DLD1 (cell line): ENCODE data around the gene RAB3D.
"Not testable (repeated sequence)": the region's sequence is repeated elsewhere in the genome, so short reads cannot be mapped to it uniquely, and the experiment has no call there.

Source experiments
- in situ Hi-C: cut with HindIII; loops from 2 replicates; pipeline ENCODE4 v1.10.0; 2017; ENCODE audit warnings: low sequenced_read_pairs

RAB3D gene, protein sequence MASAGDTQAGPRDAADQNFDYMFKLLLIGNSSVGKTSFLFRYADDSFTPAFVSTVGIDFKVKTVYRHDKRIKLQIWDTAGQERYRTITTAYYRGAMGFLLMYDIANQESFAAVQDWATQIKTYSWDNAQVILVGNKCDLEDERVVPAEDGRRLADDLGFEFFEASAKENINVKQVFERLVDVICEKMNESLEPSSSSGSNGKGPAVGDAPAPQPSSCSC

DNA sequence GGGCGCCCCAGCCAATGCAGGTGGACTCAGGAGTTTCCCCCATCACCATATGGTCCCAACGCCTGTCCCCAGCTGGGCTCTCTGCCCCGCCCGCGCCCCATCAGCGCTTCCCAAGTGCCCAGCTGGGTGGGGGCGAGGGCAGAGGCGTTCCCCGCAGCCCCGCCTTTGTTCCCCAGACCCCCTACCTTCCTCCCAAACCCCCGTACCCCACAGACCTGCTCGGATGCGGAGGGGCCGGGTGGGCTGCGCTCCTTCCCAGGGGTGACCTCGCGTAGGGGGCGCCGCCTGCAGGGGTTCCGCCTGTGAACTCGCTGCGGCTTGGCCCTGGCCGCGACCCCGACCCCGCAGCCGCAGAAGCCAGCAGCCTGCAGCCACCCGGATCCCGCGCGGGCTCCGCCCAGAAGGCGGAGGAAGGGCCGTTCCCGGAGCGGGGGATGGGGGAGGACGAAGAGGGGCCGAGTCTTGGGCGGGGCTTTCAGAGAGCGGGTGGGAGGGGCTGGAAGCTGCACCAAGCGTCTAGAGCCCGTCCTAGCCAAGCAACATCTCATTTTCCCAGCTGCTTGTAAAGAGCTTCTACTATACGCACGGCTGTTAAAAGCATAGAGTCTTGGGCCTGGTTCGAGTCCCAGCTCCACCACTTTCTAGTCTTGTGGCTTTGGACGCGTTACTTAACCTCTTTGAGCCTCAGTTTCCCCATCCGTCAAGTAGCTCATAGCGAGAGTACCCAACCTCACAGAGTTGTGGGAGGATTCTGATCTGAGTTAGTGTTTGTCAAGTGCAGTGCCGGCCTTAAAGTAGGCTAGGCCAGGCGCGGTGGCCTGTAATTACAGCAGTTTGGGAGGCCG is at the start of gene RAB3D:
RAB3D (minus strand) TSS at position 404 of the 845 bp plus-strand sequence. CDS start 2,258 bp downstream, outside the sequence.
- in situ Hi-C loops = no loop called here

DNA sequence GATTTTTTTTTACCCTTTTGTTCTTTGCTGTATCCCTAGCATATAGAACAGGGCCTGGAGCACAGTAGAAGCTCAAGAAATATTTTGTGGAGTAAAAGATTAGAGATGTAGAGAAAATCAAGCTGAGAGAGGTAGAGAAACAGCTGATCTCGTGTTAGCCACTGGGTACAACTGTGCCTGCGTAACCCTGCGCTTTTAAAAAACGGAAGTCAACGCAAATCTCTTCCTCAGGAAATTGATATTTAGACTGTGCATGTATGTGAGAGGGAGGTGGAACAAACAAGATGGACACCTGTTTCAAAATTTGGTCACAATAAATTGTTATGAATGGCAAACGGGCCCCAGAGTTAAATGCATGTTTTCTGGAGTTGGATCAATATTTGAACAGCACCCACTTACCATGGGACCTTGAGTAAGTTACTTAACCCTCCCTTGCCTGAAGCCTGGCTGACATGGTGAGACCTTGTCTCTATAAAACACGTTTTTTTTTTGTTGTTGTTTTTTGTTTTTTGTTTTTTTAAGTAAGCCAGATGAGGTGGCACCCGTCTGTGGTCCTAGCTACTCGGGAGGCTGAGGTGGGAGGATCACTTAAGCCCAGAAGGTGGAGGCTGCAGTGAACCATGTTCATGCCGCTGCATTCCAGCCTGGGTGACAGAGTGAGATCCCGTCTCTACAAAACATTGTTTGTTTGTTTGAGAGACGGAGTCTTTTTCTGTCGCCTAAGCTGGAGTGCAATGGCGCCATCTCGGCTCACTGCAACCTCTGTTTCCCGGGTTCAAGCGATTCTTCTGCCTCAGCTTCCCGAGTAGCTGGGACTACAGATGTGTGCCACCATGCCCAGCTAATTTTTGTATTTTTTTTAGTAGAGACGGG is 47.9 kb upstream of the RAB3D start:
- in situ Hi-C loops = no loop called here

DNA sequence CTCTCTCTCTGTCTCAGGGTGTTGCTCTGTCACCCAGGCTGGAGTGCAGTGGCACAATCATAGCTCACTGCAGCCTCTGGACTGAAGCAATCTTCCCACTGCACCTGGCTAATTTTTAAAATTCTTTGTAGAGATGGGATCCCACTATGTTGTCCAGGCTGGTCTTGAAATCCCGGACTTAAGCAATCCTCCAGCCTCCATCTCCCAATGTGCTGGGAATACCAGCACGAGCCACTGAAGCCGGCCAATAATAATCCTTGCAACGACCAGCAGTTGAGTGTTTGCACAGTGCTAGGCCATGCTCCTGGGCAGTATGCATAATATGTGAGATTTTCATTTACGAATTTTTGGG is 45.3 kb upstream of the RAB3D start:
- in situ Hi-C loops = no loop called here

DNA sequence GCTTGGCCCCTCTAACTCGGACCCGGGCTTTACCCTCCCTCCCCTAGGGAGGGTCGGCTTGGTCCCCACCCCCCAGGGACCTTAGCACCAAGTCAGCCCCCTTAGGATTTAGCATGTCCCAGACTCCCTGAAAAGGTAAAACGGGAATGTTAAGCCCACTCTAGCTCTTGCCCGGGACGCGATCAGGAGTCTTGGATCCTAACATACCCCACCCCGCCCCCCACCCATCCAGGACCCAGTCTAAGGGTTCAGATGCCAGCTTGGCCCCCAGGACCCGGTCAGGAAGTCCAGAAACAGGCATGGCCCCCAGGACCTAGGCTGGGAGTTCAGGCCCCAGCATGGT is 44.2 kb upstream of the RAB3D start:
- in situ Hi-C loops = no loop called here

DNA sequence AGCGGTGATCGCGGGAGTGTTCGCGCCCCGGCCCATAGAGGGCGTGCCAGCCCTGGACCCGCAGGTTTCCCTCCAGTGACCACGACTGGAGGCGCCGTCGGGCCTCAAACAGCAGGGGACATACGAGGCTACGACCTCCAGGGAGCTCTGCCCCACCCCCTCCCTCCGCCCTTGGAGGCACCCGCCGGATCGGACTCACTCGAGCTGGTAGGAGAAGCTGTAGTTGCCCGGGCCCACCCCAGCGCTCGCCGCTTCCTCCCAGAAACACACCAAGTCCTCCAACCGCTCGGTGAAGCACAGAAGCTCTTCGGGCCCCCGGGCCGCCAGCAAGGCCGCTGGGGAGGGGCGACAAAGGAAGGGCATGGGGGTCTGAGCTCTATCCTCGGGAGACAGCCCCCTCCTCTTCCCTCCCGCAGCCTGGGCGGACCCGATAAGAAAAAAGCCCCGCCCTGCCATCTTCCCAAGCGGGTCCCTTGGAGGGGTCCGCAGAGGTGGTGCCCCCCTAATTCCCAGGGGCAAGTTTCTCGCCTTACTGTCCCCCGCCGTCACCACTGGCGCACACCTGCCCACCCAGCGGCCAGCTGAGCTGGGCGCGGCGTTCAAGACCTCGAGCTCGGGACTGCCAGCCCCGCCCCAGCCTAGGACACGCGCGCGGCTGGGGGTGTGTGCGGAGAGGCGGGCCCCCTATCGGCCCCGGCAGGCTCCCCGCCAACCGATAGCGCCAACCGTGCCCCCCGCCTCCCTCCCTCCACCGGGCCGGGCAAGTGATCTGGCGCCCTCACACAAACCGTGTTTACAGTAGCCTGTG is 43.6 kb upstream of the RAB3D start:
- in situ Hi-C loops = no loop called here

DNA sequence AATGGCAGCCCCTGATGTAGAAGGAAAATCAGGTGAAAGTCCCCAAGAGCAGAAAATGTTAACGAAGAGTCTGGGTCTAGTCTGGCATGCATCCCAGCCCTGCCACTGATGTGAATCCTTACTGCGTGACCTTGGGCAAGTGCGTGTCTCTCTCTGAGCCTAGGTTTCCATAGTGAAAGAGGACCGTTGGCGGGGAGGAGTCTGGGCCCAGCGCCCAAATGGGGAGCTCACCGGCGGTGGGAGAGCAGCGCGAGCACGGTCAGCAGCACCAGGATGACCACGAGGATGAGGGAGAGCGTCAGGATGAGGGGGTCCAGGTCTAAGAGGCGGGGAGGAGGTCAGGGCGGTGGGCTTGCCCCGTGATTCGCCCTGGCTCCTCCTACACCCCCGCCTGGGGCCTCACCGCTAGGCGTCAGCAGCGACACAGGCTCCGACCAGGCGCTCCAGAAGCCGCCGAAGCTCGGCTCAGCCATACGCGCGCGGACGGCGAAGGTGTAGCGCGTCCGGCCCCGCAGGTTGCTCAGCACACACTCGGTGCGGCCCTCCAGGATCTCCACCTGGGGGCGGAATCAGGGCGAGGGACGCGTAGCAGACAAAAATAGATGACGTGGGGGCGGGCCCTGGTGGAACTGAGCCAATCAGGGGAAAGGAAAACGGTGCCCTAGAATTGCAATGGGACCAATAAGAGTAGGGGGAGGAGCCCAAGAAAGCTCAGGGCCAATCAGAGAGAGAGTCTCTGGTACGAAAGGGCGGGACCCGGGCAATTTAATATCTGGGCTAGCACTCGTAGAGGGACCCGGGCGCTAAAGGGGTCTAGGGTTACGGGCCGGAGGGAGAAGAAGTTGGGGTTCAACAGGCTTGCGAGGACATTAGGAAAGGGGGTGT is 41.4 kb upstream of the RAB3D start:
- in situ Hi-C loops = no loop called here

DNA sequence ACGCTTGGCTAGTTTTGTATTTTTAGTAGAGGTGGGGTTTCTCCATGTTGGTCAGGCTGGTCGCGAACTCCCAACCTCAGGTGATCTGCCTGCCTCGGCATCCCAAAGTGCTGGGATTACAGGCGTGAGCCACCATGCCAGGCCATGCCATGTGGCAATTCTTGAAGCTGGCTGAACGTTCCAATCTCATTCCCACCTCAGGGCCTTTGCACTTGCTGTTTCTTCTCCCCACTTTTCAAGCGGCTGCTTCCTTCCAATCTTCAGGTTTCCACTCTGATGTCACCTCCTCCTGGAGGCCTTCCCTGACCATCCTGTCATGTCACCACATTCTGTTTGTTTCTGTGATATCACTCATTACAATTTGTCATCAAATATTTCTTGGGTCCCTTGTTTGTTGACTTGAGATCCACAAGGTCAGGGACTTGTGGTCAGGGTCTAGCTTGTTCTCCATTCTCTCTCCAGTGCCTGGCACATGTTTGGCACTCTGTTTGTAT is 40.4 kb upstream of the RAB3D start:
- in situ Hi-C loops = no loop called here

DNA sequence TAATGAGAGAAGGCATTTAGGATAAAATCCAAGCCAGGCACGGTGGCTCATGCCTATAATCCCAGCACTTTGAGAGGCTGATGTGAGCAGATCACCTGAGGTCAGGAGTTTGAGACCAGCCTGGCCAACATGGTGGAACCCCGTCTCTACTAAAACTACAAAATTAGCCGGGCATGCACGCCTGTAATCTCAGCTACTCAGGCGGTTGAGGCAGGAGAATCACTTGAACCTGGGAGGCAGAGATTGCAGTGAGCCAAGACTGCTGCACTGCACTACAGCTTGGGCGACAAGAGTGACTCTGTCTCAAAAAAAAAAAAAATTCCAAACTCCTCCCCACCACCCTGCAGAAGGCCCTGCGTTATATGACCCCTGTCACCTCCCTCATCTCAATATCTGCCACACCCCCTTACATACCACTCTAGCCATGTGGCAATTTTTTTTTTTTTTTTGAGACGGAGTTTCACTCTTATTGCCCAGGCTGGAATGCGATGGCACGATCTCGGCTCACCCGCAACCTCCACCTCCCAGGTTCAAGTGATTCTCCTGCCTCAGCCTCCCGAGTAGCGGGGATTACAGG is 39.9 kb upstream of the RAB3D start:
- in situ Hi-C loops = not testable (repeated sequence)

DNA sequence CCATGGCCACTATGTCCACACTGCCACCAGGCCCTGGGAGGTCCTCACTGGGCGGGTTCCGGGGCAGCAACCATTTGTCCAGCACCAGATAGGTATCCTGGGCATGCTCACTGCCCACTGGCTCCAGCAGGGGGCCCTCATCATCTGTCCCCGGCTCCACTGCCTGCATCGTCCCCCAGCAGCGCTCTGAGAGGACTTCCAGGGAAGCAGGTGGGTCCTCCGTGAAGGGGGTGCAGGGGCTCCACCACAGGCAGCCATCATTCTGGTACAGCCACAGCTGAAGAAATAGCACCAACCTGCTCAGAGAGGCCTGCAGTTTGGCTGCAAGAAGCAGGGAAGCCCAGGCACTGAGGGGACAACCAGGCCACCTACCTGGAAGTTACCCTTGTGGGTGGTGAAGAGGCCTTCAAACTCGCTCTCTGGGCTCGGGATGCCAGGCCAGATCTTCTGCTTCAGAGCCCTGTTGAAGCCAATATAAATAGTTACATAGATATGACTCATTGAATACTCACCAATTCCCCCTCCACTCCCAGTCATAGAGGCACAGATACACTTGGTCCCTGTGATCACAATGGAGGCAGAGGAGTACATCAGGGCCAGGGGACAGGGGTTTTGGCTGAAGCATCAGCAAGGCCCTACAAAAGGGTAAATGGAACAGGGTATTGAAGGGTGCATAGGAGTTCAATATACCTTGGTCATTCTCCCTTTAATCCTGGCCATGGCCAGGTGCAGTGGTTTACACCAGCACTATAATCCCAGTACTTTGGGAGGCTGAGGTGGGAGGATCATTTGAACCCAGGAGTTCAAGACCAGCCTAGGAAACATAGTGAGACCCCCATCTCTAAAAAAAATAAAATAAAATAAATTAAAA is 39.1 kb upstream of the RAB3D start:
- in situ Hi-C loops = no loop called here

DNA sequence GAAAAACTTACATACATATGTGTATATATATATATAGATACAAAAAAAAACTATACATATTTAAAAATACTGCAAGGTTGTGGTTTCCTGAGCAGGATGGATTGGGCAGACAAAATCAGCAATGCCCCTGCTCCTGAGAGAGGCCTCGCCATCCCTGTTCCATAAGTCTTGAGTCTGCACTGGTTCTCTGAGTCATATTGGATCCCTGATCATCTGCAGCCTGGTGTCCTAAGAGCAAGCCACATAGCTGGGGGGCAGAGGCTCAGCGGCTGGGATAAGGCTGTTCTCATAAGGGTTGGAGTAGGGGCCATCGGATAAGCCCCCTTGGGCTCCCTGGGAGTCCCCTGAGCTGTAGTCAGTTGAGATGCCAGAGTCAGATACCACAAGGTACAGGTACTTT is 38.3 kb upstream of the RAB3D start:
- in situ Hi-C loops = no loop called here

DNA sequence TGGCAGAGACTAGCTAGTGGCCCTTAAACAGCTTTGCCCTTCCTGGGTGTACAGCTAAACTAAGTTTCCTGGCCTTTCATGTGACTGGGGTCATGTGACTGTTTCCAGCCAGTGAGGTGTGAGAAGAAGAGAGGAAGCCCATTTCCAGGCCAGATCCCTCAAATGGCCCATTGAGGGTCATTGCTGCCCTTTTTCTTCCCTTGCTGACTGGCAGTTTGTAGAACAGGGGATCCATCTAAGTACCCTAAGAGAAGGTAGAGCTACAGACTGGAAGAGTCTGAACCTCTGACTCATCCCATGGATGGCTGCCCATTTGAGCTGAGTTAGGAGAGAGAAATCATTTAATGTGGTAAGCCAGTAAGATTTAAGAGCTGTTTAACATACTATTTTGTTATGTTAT is 37.8 kb upstream of the RAB3D start:
- in situ Hi-C loops = no loop called here

DNA sequence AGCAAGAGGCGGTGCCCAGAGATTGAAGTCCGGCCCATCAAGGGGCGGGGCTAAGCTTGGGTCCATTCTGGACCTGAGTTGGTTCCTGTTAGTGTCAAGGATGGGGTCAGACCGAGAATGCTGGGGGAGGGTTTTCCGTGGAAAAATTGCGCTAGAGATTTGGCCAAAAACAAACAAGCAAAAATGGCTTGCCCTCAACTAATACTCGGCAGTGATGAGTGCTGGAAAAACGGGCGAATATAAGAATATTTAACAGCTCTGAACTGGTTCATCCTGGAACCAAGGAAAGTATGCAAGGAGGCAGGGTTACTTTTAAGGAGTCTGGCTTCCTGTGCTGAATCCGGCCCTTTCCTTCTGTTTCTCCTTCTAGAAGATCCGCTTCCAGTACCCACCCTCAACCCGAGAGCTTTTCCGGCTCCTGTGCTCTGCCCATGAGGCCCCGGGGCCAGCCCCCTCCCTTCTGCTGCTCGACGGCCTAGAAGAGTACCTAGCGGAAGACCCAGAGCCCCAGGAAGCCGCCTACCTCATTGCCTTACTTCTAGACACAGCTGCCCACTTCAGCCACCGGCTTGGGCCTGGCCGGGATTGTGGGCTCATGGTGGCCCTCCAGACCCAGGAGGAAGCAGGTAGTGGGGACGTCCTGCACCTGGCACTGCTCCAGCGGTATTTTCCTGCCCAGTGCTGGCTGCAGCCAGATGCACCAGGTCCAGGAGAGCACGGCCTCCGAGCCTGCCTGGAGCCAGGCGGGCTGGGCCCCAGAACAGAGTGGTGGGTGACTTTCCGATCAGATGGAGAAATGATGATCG is 35.9 kb upstream of the RAB3D start:
- in situ Hi-C loops = no loop called here

DNA sequence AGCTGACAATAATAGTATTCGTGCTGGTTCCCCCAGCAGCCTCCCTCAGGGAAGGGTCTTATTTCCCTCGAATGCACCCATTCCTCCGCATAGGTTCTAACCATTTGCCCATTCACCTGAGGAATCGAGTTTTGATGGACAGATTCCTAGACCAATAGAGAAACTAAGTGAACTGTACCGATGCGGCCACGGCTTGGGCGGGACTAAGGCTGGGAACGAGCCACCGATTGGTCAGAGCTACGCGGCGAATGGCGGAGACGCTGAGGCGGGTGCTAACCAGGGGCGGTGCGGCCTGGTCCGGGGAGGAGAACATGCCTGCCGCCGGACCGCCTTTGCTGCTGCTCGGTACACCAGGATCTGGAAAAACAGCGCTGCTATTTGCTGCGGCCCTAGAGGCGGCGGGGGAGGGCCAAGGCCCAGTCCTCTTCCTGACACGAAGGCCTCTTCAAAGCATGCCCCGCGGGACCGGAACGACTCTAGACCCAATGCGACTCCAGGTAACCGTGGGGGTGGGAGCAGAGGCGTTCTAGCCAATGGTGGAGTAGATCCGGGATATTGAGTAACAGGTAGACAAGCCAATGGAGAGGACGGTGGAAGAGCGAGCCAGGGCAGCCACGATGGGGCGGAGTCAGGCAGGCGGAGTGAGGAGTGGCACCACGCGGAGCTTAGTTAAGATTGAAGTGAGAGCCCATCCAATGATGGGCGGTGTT is 35.1 kb upstream of the RAB3D start, which contains the start of gene SWSAP1:
SWSAP1 (plus strand) TSS at position 234 of the 710 bp plus-strand sequence; CDS start at position 249, 15 bp downstream.
- in situ Hi-C loops = no loop called here

DNA sequence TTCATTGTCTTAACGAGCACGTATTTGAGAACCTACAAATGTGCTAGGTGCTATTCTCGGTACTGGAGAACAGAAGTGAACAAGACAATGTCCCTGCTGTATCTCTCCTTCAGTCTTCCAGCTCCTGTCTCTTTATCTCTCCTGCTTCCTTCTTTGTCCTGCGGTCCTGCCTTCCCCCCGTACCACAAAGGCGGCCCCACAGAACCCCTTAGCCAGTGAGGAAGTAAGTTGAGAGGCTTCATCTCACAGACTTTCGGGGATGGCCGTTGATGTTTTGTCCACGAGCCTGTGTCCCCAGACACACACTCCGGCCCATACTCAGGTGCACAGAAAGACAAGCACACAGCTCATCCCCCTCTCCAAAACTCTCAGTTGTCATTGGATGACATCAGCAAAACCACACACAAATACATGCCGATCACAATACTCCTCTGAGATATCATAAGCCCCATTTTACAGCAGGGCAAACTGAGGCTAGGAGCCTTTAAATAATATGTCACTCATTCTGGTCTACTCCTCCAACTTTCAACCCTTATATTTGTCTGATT is 34.5 kb upstream of the RAB3D start:
- in situ Hi-C loops = no loop called here

DNA sequence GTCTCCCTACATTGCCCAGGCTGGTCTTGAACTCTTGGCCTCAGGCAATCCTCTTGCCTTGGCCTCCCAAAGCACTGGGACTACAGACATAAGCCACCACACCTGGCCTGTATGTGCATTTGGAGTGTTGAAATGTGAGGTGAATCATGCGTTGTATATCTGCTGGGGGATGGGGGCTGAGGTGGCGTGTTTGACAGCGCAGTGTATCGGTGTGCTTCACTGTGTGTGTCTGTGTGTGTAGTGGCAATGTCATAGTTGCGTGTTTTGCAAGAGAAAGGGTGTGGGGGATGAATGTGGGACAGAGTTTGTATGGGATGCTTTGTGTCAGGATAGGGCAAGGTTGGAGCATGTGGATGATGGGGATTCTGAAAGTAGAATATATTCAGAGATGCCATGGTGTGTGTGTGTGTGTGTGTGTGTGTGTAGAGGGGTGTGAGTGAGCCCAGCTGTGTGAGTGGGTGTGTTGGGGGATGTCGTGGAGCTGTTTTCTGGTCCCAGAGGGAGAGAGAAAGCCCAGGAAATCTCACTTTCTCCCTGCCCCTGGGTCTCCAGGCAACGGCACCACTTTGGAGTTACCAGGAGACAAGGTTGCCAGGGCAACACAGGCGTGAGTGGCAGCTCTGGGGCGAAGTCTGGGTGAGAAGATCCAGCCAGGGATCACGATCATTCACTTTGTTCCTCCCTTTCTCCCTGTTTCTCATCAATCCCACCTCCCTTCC is 33.9 kb upstream of the RAB3D start:
- in situ Hi-C loops = no loop called here

DNA sequence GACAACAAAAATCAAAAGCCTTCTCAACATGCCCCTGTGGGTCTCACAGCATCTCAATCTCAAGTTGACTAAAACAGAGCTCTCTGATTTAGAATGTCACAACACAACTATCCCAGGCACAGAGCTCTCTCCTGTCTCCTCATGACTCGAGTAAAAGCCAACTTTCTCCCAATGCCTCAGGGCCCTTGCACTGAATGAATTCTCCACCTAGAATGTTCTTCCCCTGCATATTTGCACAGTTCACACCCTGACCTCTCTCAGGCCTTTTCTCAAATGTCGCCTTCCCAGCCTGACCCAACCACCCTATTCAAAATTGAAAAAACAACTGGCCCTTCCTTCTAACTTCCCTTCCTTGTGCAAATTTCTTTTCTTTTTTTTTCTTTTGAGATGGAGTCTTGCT is 31.3 kb upstream of the RAB3D start:
- in situ Hi-C loops = no loop called here
